Gastroesophageal sphincter (tissue), 3 donors: ENCODE measurements around the gene MYL12A.

Experiments
- EP300 ChIP-seq: sonication (generic); formaldehyde crosslinking; IDR thresholded peaks from one replicate; pipeline ENCODE4 v1.6.1; 2017; ENCODE audit warnings: antibody characterized with exemption, mild to moderate bottlenecking
- POLR2A ChIP-seq, 2 donors: fragments of 450-650 bp; IDR thresholded peaks; one replicate each; pipeline ENCODE4 v1.6.1; 2017; ENCODE audit warnings: antibody characterized with exemption in 2 of 2, mild to moderate bottlenecking in 2 of 2, moderate library complexity in 1 of 2
- POLR2AphosphoS5 ChIP-seq: sonication (generic); formaldehyde crosslinking; IDR thresholded peaks from one replicate; pipeline ENCODE4 v1.6.1; 2017; ENCODE audit warnings: antibody characterized with exemption
- TF ChIP-seq, protein P1 (sequence below), 4 experiments: fragments of 200-600 bp in 2 of 4; fragments of 450-650 bp in 2 of 4; sonication (generic) in 1 of 4; IDR thresholded peaks; one replicate each; pipeline ENCODE4 v1.5.1; 2017 to 2019; ENCODE audit warnings: antibody characterized with exemption in 4 of 4, mild to moderate bottlenecking in 2 of 4, moderate library complexity in 2 of 4

DNA sequence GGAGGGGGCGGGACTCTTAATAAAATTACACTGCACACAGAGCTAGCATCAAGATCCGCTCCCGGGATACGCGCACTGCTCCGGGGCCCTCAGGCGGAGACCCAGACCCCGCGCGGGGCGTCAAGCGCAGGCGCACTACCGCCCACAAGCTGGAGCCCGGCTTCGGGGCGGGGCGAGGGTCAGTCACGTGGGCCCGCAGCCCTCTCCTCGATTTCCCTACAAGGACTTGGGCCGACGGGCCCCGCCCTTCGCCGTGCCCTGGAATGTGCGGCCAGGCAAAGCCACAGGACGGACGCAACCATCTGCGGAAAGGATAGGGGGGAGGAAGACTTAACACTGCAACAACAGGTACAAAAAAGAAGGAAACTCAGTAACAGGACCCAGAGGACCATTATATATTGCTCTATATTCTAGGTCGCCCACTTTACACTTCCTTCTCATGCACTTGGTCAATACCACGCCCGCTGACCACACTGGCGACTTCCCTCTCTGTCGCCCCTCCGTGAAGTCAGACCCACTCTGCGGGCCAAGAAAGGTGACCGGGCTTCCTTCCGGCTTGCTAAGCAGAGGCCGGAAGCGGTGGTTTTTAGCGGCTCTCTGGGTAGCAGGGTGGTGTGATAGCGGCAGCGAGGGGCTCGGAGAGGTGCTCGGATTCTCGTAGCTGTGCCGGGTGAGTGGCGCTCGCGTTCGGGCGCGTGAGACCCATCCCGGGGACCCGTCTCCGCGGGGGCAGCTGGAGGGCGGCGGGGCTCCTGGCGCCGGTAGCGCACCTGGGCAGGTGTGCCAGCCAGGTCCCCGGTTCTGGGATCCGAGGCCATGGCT is at the start of gene MYL12A:
- TF ChIP-seq, protein P1, sequence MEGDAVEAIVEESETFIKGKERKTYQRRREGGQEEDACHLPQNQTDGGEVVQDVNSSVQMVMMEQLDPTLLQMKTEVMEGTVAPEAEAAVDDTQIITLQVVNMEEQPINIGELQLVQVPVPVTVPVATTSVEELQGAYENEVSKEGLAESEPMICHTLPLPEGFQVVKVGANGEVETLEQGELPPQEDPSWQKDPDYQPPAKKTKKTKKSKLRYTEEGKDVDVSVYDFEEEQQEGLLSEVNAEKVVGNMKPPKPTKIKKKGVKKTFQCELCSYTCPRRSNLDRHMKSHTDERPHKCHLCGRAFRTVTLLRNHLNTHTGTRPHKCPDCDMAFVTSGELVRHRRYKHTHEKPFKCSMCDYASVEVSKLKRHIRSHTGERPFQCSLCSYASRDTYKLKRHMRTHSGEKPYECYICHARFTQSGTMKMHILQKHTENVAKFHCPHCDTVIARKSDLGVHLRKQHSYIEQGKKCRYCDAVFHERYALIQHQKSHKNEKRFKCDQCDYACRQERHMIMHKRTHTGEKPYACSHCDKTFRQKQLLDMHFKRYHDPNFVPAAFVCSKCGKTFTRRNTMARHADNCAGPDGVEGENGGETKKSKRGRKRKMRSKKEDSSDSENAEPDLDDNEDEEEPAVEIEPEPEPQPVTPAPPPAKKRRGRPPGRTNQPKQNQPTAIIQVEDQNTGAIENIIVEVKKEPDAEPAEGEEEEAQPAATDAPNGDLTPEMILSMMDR (IDR thresholded peaks at IDR 0.05): peak in 1 of 4 experiments; percentile 15
- TF ChIP-seq EP300 (no peak), POLR2A (IDR thresholded peaks at IDR 0.05) (peak; percentile 90 to 93), POLR2AphosphoS5 (peak; percentile 99)
